Measurements from ENCODE around the gene RGPD4.

GRCh38 chr2:107817378-107817777 is 9.3 kb upstream of the RGPD4 start:
- TF ChIP-seq CTCF (IDR thresholded peaks at IDR 0.05), result no peak
- TF ChIP-seq STAT6 (CRISPR knock-in tag; conservative IDR thresholded peaks at IDR 0.05; ENCODE audit: low read depth), result no peak
- no peak for TF ChIP-seq CBFB (CRISPR knock-in tag; IDR thresholded peaks at IDR 0.05; ENCODE audit: low read depth)
- TF ChIP-seq FOXK1 (CRISPR knock-in tag; IDR thresholded peaks at IDR 0.05), result no peak
- no peak for TF ChIP-seq FOXJ3 (CRISPR knock-in tag; IDR thresholded peaks at IDR 0.05; ENCODE audit: borderline replicate concordance)
